SK-N-SH (cell line): Measurements from ENCODE around the gene HOMER1. TPM values are rescaled to one million over a fixed set of nuclear protein-coding genes. Genes with fewer than 3 reads are reported as not detected.

Experiments
- CTCF ChIA-PET: fragments of 300-600, 350-600 bp; formaldehyde crosslinking; extraction: SDS; loops from one replicate; lab custom pipeline; 2021; lab: Yijun Ruan, JAX
- POLR2A ChIA-PET: fragments of 350-600 bp; sonication (Branson Sonifier 250); formaldehyde crosslinking; extraction: SDS; loops from one replicate; lab custom pipeline; 2020; ENCODE audit warnings: antibody characterized with exemption, inconsistent platforms; lab: Yijun Ruan, JAX
- DNase-seq: peaks from one replicate; pipeline ENCODE4 v3.0.0; 2012
- H2AFZ ChIP-seq: fragments of 200-600 bp; sonication (generic); 2 replicates; pipeline ENCODE4 v1.8.1; 2016; ENCODE audit warnings: antibody characterized with exemption, mild to moderate bottlenecking, low read depth
- H3F3A ChIP-seq: fragments of 200-600 bp; sonication (generic); replicated peaks from 2 replicates; pipeline ENCODE3; 2016; ENCODE audit warnings: antibody characterized with exemption, mild to moderate bottlenecking; ENCODE audit not compliant: insufficient read depth
- H3K27ac ChIP-seq, 2 experiments: fragments of 200-500 bp in 1 of 2; fragments of 200-600 bp in 1 of 2; sonication (Bioruptor generic) in 1 of 2; sonication (generic), shearing (Covaris generic) in 1 of 2; 2 replicates each; pipeline versions ENCODE4 v1.5.1 to v1.6.1; 2014 to 2016; ENCODE audit warnings: low read depth in 2 of 2, inconsistent platforms in 1 of 2, low read length in 1 of 2, mild to moderate bottlenecking in 1 of 2, mixed read lengths in 1 of 2
- H3K27me3 ChIP-seq: fragments of 200-600 bp; sonication (generic), shearing (Covaris generic); 2 replicates; pipeline ENCODE4 v1.6.1; 2016; ENCODE audit warnings: mixed run types; ENCODE audit not compliant: insufficient read depth
- H3K36me3 ChIP-seq, 2 experiments: fragments of 200-500 bp in 1 of 2; fragments of 200-600 bp in 1 of 2; sonication (Bioruptor generic) in 1 of 2; sonication (generic) in 1 of 2; replicated peaks in 1 of 2; 2 replicates each; pipeline versions ENCODE3 to v1.5.1; 2014 to 2016; ENCODE audit warnings: low read length in 1 of 2, mild to moderate bottlenecking in 1 of 2; ENCODE audit not compliant: insufficient read depth in 2 of 2, control insufficient read depth in 1 of 2
- H3K4me1 ChIP-seq, 2 experiments: fragments of 200-500 bp in 1 of 2; fragments of 200-600 bp in 1 of 2; sonication (Bioruptor generic) in 1 of 2; sonication (generic), shearing (Covaris generic) in 1 of 2; 2 replicates each; pipeline versions ENCODE4 v1.5.1 to v1.6.1; 2014 to 2016; ENCODE audit warnings: low read depth in 1 of 2, low read length in 1 of 2, mixed run types in 1 of 2; ENCODE audit not compliant: insufficient read depth in 2 of 2, control insufficient read depth in 1 of 2
- H3K4me2 ChIP-seq: fragments of 200-600 bp; sonication (generic), shearing (Covaris generic); 2 replicates; pipeline ENCODE4 v1.6.1; 2017; ENCODE audit warnings: mixed run types
- H3K4me3 ChIP-seq, 2 experiments: fragments of 200-500 bp in 1 of 2; fragments of 200-600 bp in 1 of 2; sonication (Bioruptor generic) in 1 of 2; sonication (generic), shearing (Covaris generic) in 1 of 2; 2 replicates each; pipeline versions ENCODE4 v1.5.1 to v1.8.1; 2014 to 2016; ENCODE audit warnings: low read depth in 2 of 2, inconsistent platforms in 1 of 2, low read length in 1 of 2, mild to moderate bottlenecking in 1 of 2, mixed read lengths in 1 of 2, moderate library complexity in 1 of 2
- H3K79me2 ChIP-seq: fragments of 200-600 bp; sonication (generic); 2 replicates; pipeline ENCODE4 v1.8.1; 2017; ENCODE audit warnings: mild to moderate bottlenecking; ENCODE audit not compliant: insufficient read depth
- H3K9ac ChIP-seq: fragments of 200-600 bp; sonication (generic); 2 replicates; pipeline ENCODE4 v1.6.1; 2017; ENCODE audit warnings: mixed run types
- H3K9me2 ChIP-seq: fragments of 200-600 bp; sonication (generic); 2 replicates; pipeline ENCODE4 v1.6.1; 2017; ENCODE audit warnings: mixed run types
- H3K9me3 ChIP-seq: fragments of 200-600 bp; sonication (generic); 2 replicates; pipeline ENCODE4 v1.6.1; 2017; ENCODE audit warnings: mixed run types, mild to moderate bottlenecking, moderate library complexity
- H4K20me1 ChIP-seq: fragments of 200-600 bp; sonication (generic); 2 replicates; pipeline ENCODE4 v1.6.1; 2017; ENCODE audit warnings: mild to moderate bottlenecking, mixed run types; ENCODE audit not compliant: insufficient read depth
- EP300 ChIP-seq, 2 experiments: IDR thresholded peaks; 2 replicates each; pipeline versions ENCODE4 v1.4.0 to v1.6.1; 2012; ENCODE audit warnings: borderline replicate concordance in 1 of 2, low read depth in 1 of 2, low read length in 1 of 2
- FOXM1 ChIP-seq: IDR thresholded peaks from 2 replicates; pipeline ENCODE4 v1.4.0; 2012; ENCODE audit warnings: low read depth, mild to moderate bottlenecking
- GATA2 ChIP-seq: sonication (generic); formaldehyde crosslinking; IDR thresholded peaks from 2 replicates; pipeline ENCODE4 v1.5.0; 2020; ENCODE audit warnings: mild to moderate bottlenecking, missing genetic modification reagents
- MXI1 ChIP-seq: IDR thresholded peaks from 2 replicates; pipeline ENCODE4 v1.6.1; 2012; ENCODE audit warnings: mild to moderate bottlenecking, low read depth, low read length, improper control_type of control experiment
- NRF1 ChIP-seq: IDR thresholded peaks from 2 replicates; pipeline ENCODE4 v1.6.1; 2012; ENCODE audit warnings: low read depth, mild to moderate bottlenecking, low read length
- RAD21 ChIP-seq: IDR thresholded peaks from 2 replicates; pipeline ENCODE4 v1.6.1; 2012; ENCODE audit warnings: mild to moderate bottlenecking, low read length
- RFX5 ChIP-seq: IDR thresholded peaks from 2 replicates; pipeline ENCODE4 v1.6.1; 2012; ENCODE audit warnings: mild to moderate bottlenecking, improper control_type of control experiment, low read length
- SMC3 ChIP-seq: IDR thresholded peaks from 2 replicates; pipeline ENCODE4 v1.6.1; 2012; ENCODE audit warnings: low read depth, low read length, improper control_type of control experiment
- TAF1 ChIP-seq: IDR thresholded peaks from 2 replicates; pipeline ENCODE4 v1.6.1; 2012; ENCODE audit warnings: low read depth, mild to moderate bottlenecking, low read length, moderate library complexity, borderline replicate concordance
- TCF12 ChIP-seq: IDR thresholded peaks from 2 replicates; pipeline ENCODE4 v1.4.0; 2012
- TEAD4 ChIP-seq: IDR thresholded peaks from 2 replicates; pipeline ENCODE4 v1.4.0; 2012; ENCODE audit warnings: mild to moderate bottlenecking, borderline replicate concordance; ENCODE audit not compliant: insufficient read depth
- YY1 ChIP-seq: IDR thresholded peaks from 2 replicates; pipeline ENCODE4 v1.4.0; 2012; ENCODE audit warnings: low read depth, mild to moderate bottlenecking
- WGBS: methylation state at CpG from one replicate; pipeline ENCODE4 v1.1.6; 2017; ENCODE audit warnings: low lambda C conversion rate; 5-methylcytosine and 5-hydroxymethylcytosine counted together
- polyA plus RNA-seq, 3 experiments: library from polyadenylated mRNA; depleted of rRNA; stranded (reverse); fragments of >200 nt; gene quantifications; 2 replicates each; pipeline ENCODE4 v1.2.3, GENCODE V29; 2012
- TF ChIP-seq, protein P1 (sequence below): fragments of 150-350 bp; IDR thresholded peaks from 2 replicates; pipeline ENCODE4 v1.6.1; 2017; ENCODE audit warnings: antibody characterized with exemption, low read length, low read depth, borderline replicate concordance
- TF ChIP-seq, protein P2 (sequence below): IDR thresholded peaks from 2 replicates; pipeline ENCODE4 v1.4.0; 2012; ENCODE audit warnings: low read depth
- TF ChIP-seq, protein P3 (sequence below): fragments of 150-350 bp; IDR thresholded peaks from 2 replicates; pipeline ENCODE4 v1.6.1; 2016; ENCODE audit warnings: mild to moderate bottlenecking, low read depth, low read length
- TF ChIP-seq, protein P4 (sequence below): IDR thresholded peaks from 2 replicates; pipeline ENCODE4 v1.4.0; 2012; ENCODE audit warnings: low read depth, borderline replicate concordance

Gene HOMER1
- polyA plus RNA-seq, 1 of the 3 experiments (the other 2 are of a cell fraction): 2.2 TPM

DNA sequence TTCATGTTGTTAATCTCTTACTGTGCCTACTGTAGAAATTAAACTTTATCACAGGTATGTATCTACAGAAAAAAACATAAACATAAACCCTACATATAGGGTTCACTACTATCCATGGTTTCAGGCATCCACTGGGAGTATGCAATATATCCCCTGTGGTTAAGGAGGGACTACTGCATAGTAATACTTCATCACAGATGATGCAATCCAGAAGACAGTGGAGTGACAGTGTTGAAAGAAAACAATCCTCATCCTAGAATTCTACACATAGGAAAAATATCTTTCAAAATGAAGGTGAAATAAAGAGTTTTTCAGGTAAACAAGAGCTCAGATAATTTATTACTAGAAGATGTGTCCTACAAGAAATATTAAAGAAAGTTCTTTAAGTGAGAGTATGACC is 105.9 kb downstream of the HOMER1 start:
- Histone ChIP-seq H3K27me3 (no peaks in the 10 kb centered on the region), H3K4me1 (no peaks in the 10 kb centered on the region), H3K4me2 (no peak overlapping the region), H3K9me2 (no peaks in the 10 kb centered on the region), H3K9ac (no peak overlapping the region), H3K27ac (no peak overlapping the region), H3F3A (no peaks in the 10 kb centered on the region), H4K20me1 (no peaks in the 10 kb centered on the region), H2AFZ (no peak overlapping the region), H3K9me3 (0 out of 2 replicates have a peak, but pooled peaks cover 4% of the 10 kb centered on the region), H3K79me2 (no peaks in the 10 kb centered on the region), H3K4me3 (no peak overlapping the region), H3K36me3 (peaks cover 3 to 17% of the 10 kb centered on the region in 2 experiments)
- ChIA-PET POLR2A (interaction anchor here (0.6 kb wide), 1 partner anchor 45 kb away, joined by 3 read pairs; no protein-coding TSS in a partner anchor), CTCF (interaction anchor here (0.5 kb wide), 1 partner anchor 155 kb away, joined by 3 read pairs; no protein-coding TSS in a partner anchor)
- TF ChIP-seq NRF1 (no peak), RAD21 (no peak), SMC3 (no peak), EP300 (IDR thresholded peaks at IDR 0.05; ENCODE audit: borderline replicate concordance in 1 of 2, low read depth in 1 of 2, low read length in 1 of 2) (no peak), RFX5 (no peak), TAF1 (no peak), TEAD4 (no peak), YY1 (no peak), FOXM1 (no peak), MXI1 (no peak)
- TF ChIP-seq, protein P1, sequence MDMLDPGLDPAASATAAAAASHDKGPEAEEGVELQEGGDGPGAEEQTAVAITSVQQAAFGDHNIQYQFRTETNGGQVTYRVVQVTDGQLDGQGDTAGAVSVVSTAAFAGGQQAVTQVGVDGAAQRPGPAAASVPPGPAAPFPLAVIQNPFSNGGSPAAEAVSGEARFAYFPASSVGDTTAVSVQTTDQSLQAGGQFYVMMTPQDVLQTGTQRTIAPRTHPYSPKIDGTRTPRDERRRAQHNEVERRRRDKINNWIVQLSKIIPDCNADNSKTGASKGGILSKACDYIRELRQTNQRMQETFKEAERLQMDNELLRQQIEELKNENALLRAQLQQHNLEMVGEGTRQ: no peak
- TF ChIP-seq, protein P2, sequence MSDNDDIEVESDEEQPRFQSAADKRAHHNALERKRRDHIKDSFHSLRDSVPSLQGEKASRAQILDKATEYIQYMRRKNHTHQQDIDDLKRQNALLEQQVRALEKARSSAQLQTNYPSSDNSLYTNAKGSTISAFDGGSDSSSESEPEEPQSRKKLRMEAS: no peak
- TF ChIP-seq, protein P3, sequence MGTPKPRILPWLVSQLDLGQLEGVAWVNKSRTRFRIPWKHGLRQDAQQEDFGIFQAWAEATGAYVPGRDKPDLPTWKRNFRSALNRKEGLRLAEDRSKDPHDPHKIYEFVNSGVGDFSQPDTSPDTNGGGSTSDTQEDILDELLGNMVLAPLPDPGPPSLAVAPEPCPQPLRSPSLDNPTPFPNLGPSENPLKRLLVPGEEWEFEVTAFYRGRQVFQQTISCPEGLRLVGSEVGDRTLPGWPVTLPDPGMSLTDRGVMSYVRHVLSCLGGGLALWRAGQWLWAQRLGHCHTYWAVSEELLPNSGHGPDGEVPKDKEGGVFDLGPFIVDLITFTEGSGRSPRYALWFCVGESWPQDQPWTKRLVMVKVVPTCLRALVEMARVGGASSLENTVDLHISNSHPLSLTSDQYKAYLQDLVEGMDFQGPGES: no peak
- no peak for DNase-seq

DNA sequence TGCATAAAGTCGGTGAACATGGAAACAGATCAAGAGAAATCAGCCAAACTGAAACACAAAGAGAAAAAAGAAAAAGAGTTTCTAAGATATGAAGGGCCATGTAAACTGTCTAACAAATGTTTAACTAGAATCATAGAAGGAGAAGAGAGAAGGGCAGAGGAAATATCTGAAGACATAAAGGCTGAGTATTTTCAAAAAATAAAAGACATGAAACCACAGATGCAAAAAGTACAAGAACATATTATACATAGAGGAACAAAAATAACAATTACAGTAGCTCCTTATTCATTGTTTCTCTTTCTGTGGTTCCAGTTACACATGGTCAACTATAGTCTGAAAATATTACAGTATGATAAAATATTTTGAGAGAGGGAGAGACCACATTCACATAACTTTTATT is 106.3 kb downstream of the HOMER1 start:
- no peaks in the 10 kb centered on the region for H3K9me2 ChIP-seq
- H4K20me1 ChIP-seq: no peaks in the 10 kb centered on the region
- no peak overlapping the region for H3K27ac ChIP-seq
- WGBS: 80% methylated on average over 1 of the region's 1 CpG
- H3K4me3 ChIP-seq: no peak overlapping the region
- no peak overlapping the region for H3K9ac ChIP-seq
- 0 out of 2 replicates have a peak, but pooled peaks cover 4% of the 10 kb centered on the region for H3K9me3 ChIP-seq
- H3K79me2 ChIP-seq: no peaks in the 10 kb centered on the region
- H3K4me1 ChIP-seq: no peaks in the 10 kb centered on the region
- no peak overlapping the region for H2AFZ ChIP-seq
- no peaks in the 10 kb centered on the region for H3K27me3 ChIP-seq
- no peak overlapping the region for H3K4me2 ChIP-seq
- DNase-seq: no peak
- CTCF ChIA-PET: interaction anchor here (0.5 kb wide), 1 partner anchor 155 kb away, joined by 3 read pairs; no protein-coding TSS in a partner anchor
- POLR2A ChIA-PET: no interaction called here
- H3K36me3 ChIP-seq: peaks cover 3 to 17% of the 10 kb centered on the region in 2 experiments
- no peaks in the 10 kb centered on the region for H3F3A ChIP-seq
- TF ChIP-seq, protein P4, sequence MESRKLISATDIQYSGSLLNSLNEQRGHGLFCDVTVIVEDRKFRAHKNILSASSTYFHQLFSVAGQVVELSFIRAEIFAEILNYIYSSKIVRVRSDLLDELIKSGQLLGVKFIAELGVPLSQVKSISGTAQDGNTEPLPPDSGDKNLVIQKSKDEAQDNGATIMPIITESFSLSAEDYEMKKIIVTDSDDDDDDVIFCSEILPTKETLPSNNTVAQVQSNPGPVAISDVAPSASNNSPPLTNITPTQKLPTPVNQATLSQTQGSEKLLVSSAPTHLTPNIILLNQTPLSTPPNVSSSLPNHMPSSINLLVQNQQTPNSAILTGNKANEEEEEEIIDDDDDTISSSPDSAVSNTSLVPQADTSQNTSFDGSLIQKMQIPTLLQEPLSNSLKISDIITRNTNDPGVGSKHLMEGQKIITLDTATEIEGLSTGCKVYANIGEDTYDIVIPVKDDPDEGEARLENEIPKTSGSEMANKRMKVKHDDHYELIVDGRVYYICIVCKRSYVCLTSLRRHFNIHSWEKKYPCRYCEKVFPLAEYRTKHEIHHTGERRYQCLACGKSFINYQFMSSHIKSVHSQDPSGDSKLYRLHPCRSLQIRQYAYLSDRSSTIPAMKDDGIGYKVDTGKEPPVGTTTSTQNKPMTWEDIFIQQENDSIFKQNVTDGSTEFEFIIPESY: no peak
- TF ChIP-seq, protein P1: no peak
- TF ChIP-seq TCF12 (no peak), GATA2 (no peak)
